Activated naive CD8-positive, alpha-beta T cell treated with anti-CD3 and anti-CD28 coated beads for 36 hours (primary cell): Measurements from ENCODE around the gene FOXJ3. TPM values are rescaled to one million over a fixed set of nuclear protein-coding genes. Genes with fewer than 3 reads are reported as not detected.
A peak's percentile ranks its signal among the peaks of the same experiment; 100 is the strongest.

ENCODE experiments used
- DNase-seq: peaks from one replicate; pipeline ENCODE4 v3.0.0; 2021
- H3K27ac Mint-ChIP-seq: one replicate; pipeline ENCODE4 v1.8.0; 2022; ENCODE audit warnings: mild to moderate bottlenecking, moderate library complexity, mixed read lengths
- H3K27me3 Mint-ChIP-seq: one replicate; pipeline ENCODE4 v1.8.0; 2022; ENCODE audit warnings: mild to moderate bottlenecking, mixed read lengths
- H3K36me3 Mint-ChIP-seq: one replicate; pipeline ENCODE4 v1.8.0; 2021; ENCODE audit warnings: mild to moderate bottlenecking, mixed read lengths
- H3K4me1 Mint-ChIP-seq: one replicate; pipeline ENCODE4 v1.8.0; 2021; ENCODE audit warnings: mixed read lengths
- H3K4me3 Mint-ChIP-seq: one replicate; pipeline ENCODE4 v1.8.0; 2022; ENCODE audit warnings: mild to moderate bottlenecking, moderate library complexity, mixed read lengths
- H3K9me3 Mint-ChIP-seq: one replicate; pipeline ENCODE4 v1.8.0; 2022; ENCODE audit warnings: mixed read lengths
- total RNA-seq, 2 experiments: library from RNA; stranded (reverse); gene quantifications; one replicate each; pipeline ENCODE4 v1.2.3, GENCODE V29; 2021

FOXJ3 gene
- total RNA-seq, 2 experiments from 2014 or later = 43.7 to 47.2 TPM

DNA sequence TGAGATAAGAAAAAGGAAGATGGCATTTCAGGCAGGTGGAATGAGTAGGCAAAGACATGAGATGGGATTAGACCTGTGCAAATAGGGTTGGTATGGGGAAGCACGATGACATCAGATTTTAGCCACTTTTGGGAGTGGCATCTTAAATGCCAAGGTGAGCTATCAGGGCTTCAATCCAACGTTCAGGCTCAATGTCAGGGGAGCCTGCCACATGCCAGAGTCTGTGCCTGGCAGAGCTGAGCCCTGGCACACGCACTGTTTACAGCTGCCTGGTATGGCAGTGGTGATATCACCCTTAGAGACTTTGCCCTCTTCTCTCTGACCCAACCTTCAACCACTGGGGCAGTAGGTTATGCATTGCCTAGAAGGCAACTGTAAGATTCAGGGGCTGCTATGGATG lies 182.9 kb downstream of the FOXJ3 start:
- no peak for DNase-seq
- H3K4me1 Mint-ChIP-seq = no peaks in the 10 kb centered on the region
- no peak overlapping the region for H3K27ac Mint-ChIP-seq
- no peaks in the 10 kb centered on the region for H3K36me3 Mint-ChIP-seq
- H3K4me3 Mint-ChIP-seq = no peak overlapping the region
- peaks cover 5% of the 10 kb centered on the region for H3K27me3 Mint-ChIP-seq
- no peaks in the 10 kb centered on the region for H3K9me3 Mint-ChIP-seq

GRCh38 chr1:42150651-42151050 lies 184.4 kb downstream of the FOXJ3 start:
- Mint-ChIP-seq H3K36me3 (no peaks in the 10 kb centered on the region), H3K27ac (no peak overlapping the region), H3K9me3 (no peaks in the 10 kb centered on the region), H3K27me3 (peaks cover 5% of the 10 kb centered on the region), H3K4me3 (no peak overlapping the region), H3K4me1 (no peaks in the 10 kb centered on the region)
- DNase-seq = no peak

DNA sequence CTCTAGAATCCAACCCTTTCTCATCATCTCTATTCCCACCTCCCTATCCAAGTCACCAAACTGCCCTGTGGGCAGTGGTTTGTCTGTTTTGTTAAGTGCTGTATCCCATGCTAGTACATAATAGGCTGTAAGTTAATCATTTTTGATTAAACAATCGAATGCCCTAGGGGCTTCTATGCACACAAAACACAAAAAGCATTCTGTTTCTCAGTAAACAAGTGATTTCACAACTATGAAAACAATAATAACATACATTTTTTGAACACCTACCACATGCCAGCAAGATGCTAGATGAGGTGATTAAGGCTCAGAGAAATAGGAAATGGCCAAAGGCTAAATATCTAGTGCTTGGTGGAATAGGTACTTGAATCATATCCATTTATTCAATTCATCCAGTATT lies 186.9 kb downstream of the FOXJ3 start:
- H3K27ac Mint-ChIP-seq = no peak overlapping the region
- H3K36me3 Mint-ChIP-seq = no peaks in the 10 kb centered on the region
- H3K27me3 Mint-ChIP-seq = peaks cover 17% of the 10 kb centered on the region
- H3K4me3 Mint-ChIP-seq = no peak overlapping the region
- H3K9me3 Mint-ChIP-seq = no peaks in the 10 kb centered on the region
- H3K4me1 Mint-ChIP-seq = peaks cover 5% of the 10 kb centered on the region
- DNase-seq = no peak

DNA sequence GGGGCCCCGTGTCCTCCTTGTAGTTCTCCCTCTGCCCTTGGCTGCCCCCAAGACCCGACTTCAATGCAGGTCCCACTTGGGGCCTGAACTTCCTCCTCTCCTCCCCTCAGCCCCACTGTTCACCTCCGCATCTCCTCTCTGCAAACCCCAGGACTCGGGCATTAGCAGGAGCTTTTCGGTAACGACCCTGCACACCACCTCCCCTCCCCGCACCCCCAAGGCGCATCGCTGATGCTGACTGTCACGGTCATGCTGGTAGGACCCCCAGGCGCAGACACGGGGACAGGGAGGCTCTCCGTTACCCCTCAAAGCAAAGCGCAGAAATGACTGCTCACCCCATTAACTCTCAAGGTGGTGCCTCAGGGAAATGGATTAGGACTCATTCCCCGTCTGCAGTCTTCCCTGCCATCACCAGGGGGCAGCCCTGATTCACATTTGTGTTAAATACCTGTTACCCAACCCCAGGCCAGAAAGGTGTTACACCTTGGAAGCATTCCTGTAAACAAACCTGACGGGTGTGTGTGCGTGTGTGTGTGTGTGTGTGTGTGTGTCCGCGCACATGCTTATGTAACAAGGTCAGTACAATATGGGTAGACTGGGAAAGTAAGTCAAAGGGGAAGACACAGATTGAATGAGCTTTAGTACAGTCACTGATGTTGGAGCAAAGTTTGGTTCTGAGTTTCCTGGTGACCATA lies 188.3 kb downstream of the FOXJ3 start:
- DNase-seq = peak; percentile 67
- H3K36me3 Mint-ChIP-seq = no peaks in the 10 kb centered on the region
- peaks cover 17% of the 10 kb centered on the region for H3K27me3 Mint-ChIP-seq
- no peak overlapping the region for H3K4me3 Mint-ChIP-seq
- H3K4me1 Mint-ChIP-seq = peaks cover 6% of the 10 kb centered on the region
- no peaks in the 10 kb centered on the region for H3K9me3 Mint-ChIP-seq
- H3K27ac Mint-ChIP-seq = no peak overlapping the region

- no peaks in the 10 kb centered on the region for H3K9me3 Mint-ChIP-seq
- H3K27me3 Mint-ChIP-seq = peaks cover 17% of the 10 kb centered on the region
- no peaks in the 10 kb centered on the region for H3K36me3 Mint-ChIP-seq
- no peak overlapping the region for H3K4me3 Mint-ChIP-seq
- H3K4me1 Mint-ChIP-seq = peaks cover 6% of the 10 kb centered on the region
- DNase-seq = no peak
- H3K27ac Mint-ChIP-seq = no peak overlapping the region
Observed at GRCh38 chr1:42145764-42146625, 189.0 kb downstream of the FOXJ3 start.

GRCh38 chr1:42145389-42145716 lies 189.7 kb downstream of the FOXJ3 start:
- H3K4me3 Mint-ChIP-seq = no peak overlapping the region
- no peak overlapping the region for H3K27ac Mint-ChIP-seq
- no peak for DNase-seq
- peaks cover 6% of the 10 kb centered on the region for H3K4me1 Mint-ChIP-seq
- no peaks in the 10 kb centered on the region for H3K9me3 Mint-ChIP-seq
- H3K36me3 Mint-ChIP-seq = no peaks in the 10 kb centered on the region
- H3K27me3 Mint-ChIP-seq = peaks cover 16% of the 10 kb centered on the region

DNA sequence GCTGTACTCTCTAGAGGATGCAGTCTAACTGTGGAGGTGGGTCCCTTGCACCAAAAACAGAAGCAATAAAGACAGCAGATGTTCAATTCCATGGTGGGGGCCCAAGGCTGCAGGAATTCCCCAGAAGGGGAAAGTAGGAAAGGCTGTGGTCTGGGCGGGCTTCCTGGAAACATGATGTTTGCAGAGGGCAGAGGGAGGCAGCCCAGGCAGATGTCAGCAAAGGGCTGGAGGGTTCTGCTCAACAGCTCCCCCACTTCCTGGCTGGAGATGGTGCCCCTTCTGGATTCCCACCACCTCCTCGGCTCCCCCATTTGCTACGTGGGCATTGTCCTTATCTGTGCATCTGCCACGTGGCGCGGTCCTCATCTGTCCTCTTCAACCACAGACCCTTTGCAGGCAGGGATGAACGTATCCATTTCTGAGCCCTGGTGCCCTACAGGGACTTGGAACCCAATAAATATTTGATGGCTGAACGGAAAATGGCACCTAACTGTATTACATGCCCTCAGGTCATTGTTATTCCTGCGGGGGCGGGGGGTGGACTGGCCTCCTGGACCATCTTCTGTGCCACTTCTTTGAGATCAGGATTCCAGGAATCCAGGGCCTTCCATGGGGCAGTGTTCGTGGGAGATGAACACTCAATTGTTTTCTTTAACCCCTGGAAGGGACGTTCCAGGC lies 190.2 kb downstream of the FOXJ3 start:
- Mint-ChIP-seq H3K27ac (no peak overlapping the region), H3K9me3 (no peaks in the 10 kb centered on the region), H3K27me3 (peaks cover 12% of the 10 kb centered on the region), H3K36me3 (no peaks in the 10 kb centered on the region), H3K4me3 (no peak overlapping the region), H3K4me1 (peaks cover 6% of the 10 kb centered on the region)
- no peak for DNase-seq

DNA sequence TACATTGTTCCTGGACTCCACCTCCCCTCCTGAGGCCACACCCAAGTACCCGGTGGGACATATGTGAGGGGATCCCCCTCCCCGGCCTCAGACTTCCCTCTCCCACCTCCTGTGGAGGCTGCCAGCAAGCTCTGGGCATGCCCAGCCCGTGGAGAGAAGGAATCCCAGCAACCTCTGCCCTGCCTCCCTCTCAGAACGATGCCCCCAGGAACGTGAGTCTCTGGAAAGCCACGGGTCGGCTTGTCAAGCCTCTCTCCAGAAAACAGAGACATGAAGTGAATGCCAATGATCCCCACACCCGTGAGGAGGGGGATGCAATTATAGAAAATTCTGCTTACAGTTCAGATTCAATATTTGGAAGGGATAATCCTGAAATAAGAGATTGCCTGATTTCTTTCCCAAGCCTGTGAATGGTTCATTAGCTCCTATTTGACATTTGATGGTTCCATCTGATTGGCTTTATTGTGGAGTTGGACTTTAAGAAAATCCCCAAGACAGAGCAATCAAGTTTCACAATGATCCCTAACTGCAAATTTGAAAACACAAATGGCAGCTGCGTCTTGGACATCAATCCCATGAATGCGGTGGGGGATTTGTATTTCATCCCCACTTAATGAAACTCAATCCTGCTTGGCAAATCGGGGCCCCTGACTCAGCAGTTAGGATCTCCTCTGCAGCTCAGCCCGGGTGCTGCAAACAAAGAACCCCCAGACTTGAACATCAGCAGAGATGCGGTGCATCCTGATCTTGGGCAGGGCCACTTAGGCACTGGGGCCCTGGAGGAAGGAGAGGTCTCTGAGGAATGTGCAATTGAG lies 190.9 kb downstream of the FOXJ3 start:
- Mint-ChIP-seq H3K27ac (no peak overlapping the region), H3K4me3 (no peak overlapping the region), H3K36me3 (no peaks in the 10 kb centered on the region), H3K4me1 (peaks cover 6% of the 10 kb centered on the region), H3K9me3 (no peaks in the 10 kb centered on the region), H3K27me3 (peaks cover 12% of the 10 kb centered on the region)
- DNase-seq = no peak

DNA sequence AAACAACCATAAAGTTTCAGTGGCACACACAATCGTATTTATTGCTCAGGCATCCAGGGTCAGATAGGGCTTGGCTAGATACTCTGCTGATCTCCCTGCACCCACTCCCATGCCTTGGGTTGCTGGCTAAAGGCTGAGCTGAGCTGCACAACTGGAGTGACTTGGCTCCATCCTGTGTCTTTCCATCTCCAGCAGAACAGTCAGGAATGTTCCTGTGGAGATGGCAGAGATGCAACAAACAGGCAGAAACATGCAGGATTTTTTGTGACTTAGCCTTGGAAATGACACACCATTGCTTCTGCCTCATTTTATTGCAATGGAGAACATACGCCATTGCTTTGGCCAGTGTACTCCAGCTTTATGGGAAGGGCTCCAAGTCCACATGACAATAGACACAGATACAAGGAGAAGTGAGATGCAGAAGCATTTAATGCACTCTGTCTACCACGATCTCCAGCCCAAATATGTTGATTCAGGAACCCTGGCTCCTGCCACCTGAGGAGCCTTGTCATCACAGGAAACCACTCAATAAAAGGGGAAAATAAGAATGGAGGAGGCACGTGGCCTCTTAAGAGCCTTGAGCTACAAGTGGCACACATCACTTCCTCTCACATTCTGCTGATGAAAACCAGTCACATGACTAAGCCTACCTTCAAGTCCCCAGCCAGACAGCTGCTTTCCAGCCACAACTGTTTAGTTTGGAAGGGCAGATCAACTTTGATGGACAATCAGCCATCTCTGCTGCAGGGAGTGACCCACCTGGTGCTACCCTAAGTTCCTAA lies 191.9 kb downstream of the FOXJ3 start:
- Mint-ChIP-seq H3K27ac (no peak overlapping the region), H3K4me1 (peaks cover 6% of the 10 kb centered on the region), H3K4me3 (no peak overlapping the region), H3K27me3 (peaks cover 12% of the 10 kb centered on the region), H3K9me3 (no peaks in the 10 kb centered on the region), H3K36me3 (no peaks in the 10 kb centered on the region)
- DNase-seq = no peak

GRCh38 chr1:42141978-42142377 lies 193.1 kb downstream of the FOXJ3 start:
- Mint-ChIP-seq H3K9me3 (no peaks in the 10 kb centered on the region), H3K36me3 (no peaks in the 10 kb centered on the region)

DNA sequence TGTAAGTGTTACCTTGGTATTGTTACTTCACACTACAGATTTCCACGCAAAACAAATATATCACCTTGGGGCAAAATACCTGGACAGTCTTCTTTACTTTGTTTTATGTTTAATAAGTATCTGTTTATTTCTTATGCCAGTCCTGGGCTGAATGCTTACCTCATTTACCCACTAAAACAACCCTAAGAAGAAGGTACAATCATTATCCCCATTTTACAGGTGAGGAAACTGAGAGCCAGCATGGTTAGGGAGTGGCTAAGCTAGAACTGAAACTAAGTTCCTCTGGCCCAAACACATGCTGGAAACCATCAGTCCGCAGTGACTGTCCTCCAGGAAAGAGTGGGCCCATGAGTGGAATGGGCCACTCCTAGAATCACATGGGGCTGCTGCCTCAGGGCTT lies 194.8 kb downstream of the FOXJ3 start:
- Mint-ChIP-seq H3K4me1 (peaks cover 6% of the 10 kb centered on the region), H3K4me3 (no peak overlapping the region), H3K9me3 (no peaks in the 10 kb centered on the region), H3K36me3 (no peaks in the 10 kb centered on the region), H3K27ac (no peak overlapping the region), H3K27me3 (peaks cover 8% of the 10 kb centered on the region)
- no peak for DNase-seq

More at GRCh38 chr1:42141978-42142377, 193.1 kb downstream of the FOXJ3 start:
- Mint-ChIP-seq H3K4me3 (no peak overlapping the region), H3K27me3 (peaks cover 12% of the 10 kb centered on the region), H3K4me1 (peaks cover 6% of the 10 kb centered on the region), H3K27ac (no peak overlapping the region)
- DNase-seq = no peak

DNA sequence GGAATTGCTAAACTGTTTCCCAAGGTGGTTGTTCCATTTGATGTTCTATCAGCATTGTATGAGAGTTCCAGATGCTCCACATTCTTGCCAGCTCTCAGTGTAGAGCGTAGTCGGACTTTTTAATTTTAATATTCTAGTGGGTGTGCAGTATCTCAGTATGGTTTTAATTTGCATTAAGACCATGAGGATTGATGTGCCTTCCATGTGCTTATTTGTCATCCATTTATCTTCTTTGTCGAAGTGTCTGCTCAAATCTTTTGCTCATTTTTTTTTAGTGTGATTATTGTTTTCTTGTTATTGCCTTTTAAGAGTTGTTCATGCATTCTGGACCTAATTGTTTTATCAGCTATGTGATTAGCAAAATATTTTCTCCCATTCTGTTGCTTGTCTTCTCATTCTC lies 195.6 kb downstream of the FOXJ3 start:
- H3K4me1 Mint-ChIP-seq = peaks cover 6% of the 10 kb centered on the region
- H3K36me3 Mint-ChIP-seq = no peaks in the 10 kb centered on the region
- H3K27ac Mint-ChIP-seq = no peak overlapping the region
- no peak for DNase-seq
- H3K9me3 Mint-ChIP-seq = no peaks in the 10 kb centered on the region
- H3K27me3 Mint-ChIP-seq = peaks cover 2% of the 10 kb centered on the region
- H3K4me3 Mint-ChIP-seq = no peak overlapping the region

DNA sequence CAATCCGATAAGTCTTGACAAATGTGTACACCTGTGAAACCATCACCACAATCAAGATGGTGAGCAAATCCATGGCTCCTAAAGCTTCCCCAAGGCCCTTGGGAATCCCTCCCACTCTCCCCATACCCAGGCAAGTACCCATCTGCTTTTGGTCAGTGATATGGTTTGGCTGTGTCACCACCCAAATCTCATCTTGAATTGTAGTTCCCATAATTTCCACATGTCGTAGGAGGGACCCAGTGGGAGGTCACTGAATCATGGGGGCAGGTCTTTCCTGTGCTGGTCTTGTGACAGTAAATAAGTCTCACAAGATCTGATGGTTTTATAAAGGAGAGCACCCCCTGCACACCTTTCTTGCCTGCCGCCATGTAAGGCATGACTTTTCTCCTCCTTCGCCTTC lies 196.4 kb downstream of the FOXJ3 start:
- Mint-ChIP-seq H3K9me3 (no peaks in the 10 kb centered on the region), H3K4me3 (no peak overlapping the region), H3K27ac (no peak overlapping the region), H3K36me3 (no peaks in the 10 kb centered on the region), H3K4me1 (peaks cover 5% of the 10 kb centered on the region), H3K27me3 (no peaks in the 10 kb centered on the region)
- no peak for DNase-seq

GRCh38 chr1:42137766-42138165 lies 197.3 kb downstream of the FOXJ3 start:
- H3K9me3 Mint-ChIP-seq = no peaks in the 10 kb centered on the region
- no peak for DNase-seq
- no peaks in the 10 kb centered on the region for H3K4me1 Mint-ChIP-seq
- no peaks in the 10 kb centered on the region for H3K36me3 Mint-ChIP-seq
- no peak overlapping the region for H3K4me3 Mint-ChIP-seq
- no peak overlapping the region for H3K27ac Mint-ChIP-seq
- H3K27me3 Mint-ChIP-seq = no peaks in the 10 kb centered on the region
